Loucy (cell line): ENCODE results near the gene ZBED4.

ENCODE experiments used
- CTCF ChIP-seq: fragments of 200-600 bp; sonication (generic); conservative IDR thresholded peaks from 2 replicates; pipeline ENCODE4 v1.5.1; 2014; ENCODE audit warnings: mild to moderate bottlenecking, antibody characterized with exemption, low read length
- EZH2phosphoT487 ChIP-seq: fragments of 200-600 bp; IDR thresholded peaks from 2 replicates; pipeline ENCODE4 v1.6.1; 2018; ENCODE audit warnings: antibody characterized with exemption, mild to moderate bottlenecking, moderate library complexity, borderline replicate concordance

- TF ChIP-seq CTCF (no peak), EZH2phosphoT487 (no peak)
Measured at GRCh38 chr22:49879871-49880270, 26.2 kb downstream of the ZBED4 start.
